H1 (cell line): ENCODE data around the gene SLC26A9. TPM values are rescaled to one million over a fixed set of nuclear protein-coding genes. Genes with fewer than 3 reads are reported as not detected.
"Not testable (repeated sequence)": the region's sequence is repeated elsewhere in the genome, so short reads cannot be mapped to it uniquely, and the experiment has no call there.

Source experiments
- CTCF ChIA-PET: fragments of 300-600 bp; sonication (Branson Sonifier 250); formaldehyde crosslinking; loops from one replicate; lab custom pipeline; 2021; ENCODE audit not compliant: partially characterized antibody; lab: Charles Lee
- POLR2A ChIA-PET: fragments of 300-600 bp; sonication (Branson Sonifier 250); formaldehyde crosslinking; loops from one replicate; lab custom pipeline; 2021; ENCODE audit warnings: inconsistent platforms; ENCODE audit not compliant: partially characterized antibody; lab: Charles Lee
- DNase-seq, 2 experiments: peaks; one replicate each; pipeline versions ENCODE4 v3.0.0 to v3.0.0-alpha.2; 2010 to 2022; ENCODE audit warnings: low spot score in 2 of 2, low read depth in 1 of 2, mixed read lengths in 1 of 2
- FAIRE-seq: peaks from 2 replicates; lab custom pipeline; 2011; peaks lifted over from hg19 to GRCh38; lab: Jason Lieb, UNC
- H2AFZ ChIP-seq: 2 replicates; pipeline ENCODE4 v1.8.1; 2012; ENCODE audit warnings: low read length, inconsistent platforms
- H2AK5ac ChIP-seq: 2 replicates; pipeline ENCODE4 v1.6.1; 2013; ENCODE audit warnings: low read depth, low read length
- H2BK120ac ChIP-seq: replicated peaks from 2 replicates; pipeline ENCODE3; 2013; ENCODE audit warnings: low read depth, low read length, inconsistent platforms
- H2BK12ac ChIP-seq: 2 replicates; pipeline ENCODE4 v1.6.1; 2013; ENCODE audit warnings: low read depth, low read length
- H2BK15ac ChIP-seq: 2 replicates; pipeline ENCODE4 v1.6.1; 2013; ENCODE audit warnings: low read length
- H2BK20ac ChIP-seq: 2 replicates; pipeline ENCODE4 v1.6.1; 2013; ENCODE audit warnings: low read length
- H2BK5ac ChIP-seq: 2 replicates; pipeline ENCODE4 v1.6.1; 2013; ENCODE audit warnings: low read depth, low read length
- H3K14ac ChIP-seq: 2 replicates; pipeline ENCODE4 v1.6.1; 2013; ENCODE audit warnings: inconsistent platforms; ENCODE audit not compliant: insufficient read length
- H3K18ac ChIP-seq: 2 replicates; pipeline ENCODE4 v1.6.1; 2013; ENCODE audit warnings: low read length; ENCODE audit errors: extremely low read depth
- H3K23ac ChIP-seq: 2 replicates; pipeline ENCODE4 v1.6.1; 2013; ENCODE audit warnings: inconsistent platforms; ENCODE audit not compliant: insufficient read length
- H3K23me2 ChIP-seq: 2 replicates; pipeline ENCODE4 v1.6.1; 2013; ENCODE audit warnings: low read depth, low read length
- H3K27ac ChIP-seq: 2 replicates; pipeline ENCODE4 v1.6.1; 2011; ENCODE audit warnings: low read depth, low read length, inconsistent platforms
- H3K27me3 ChIP-seq, 4 experiments: replicated peaks in 1 of 4; 1 replicate in 1 of 4; 2 replicates in 3 of 4; pipeline versions ENCODE4 v1.6.1 to v1.8.1; 2011 to 2013; ENCODE audit warnings: low read length in 3 of 4, mild to moderate bottlenecking in 3 of 4, inconsistent platforms in 2 of 4, mixed read lengths in 2 of 4, moderate library complexity in 1 of 4; ENCODE audit not compliant: control insufficient read depth in 3 of 4, insufficient read depth in 3 of 4; ENCODE audit errors: extremely low read depth in 1 of 4
- H3K36me3 ChIP-seq, 4 experiments: 2 replicates each; pipeline versions ENCODE4 v1.6.1 to v1.8.1; 2011 to 2013; ENCODE audit warnings: mild to moderate bottlenecking in 4 of 4, low read length in 3 of 4, moderate library complexity in 2 of 4, control low read depth in 1 of 4, inconsistent platforms in 1 of 4; ENCODE audit not compliant: insufficient read depth in 4 of 4, control insufficient read depth in 2 of 4
- H3K4ac ChIP-seq: replicated peaks from 2 replicates; pipeline ENCODE3; 2013; ENCODE audit warnings: low read length, low read depth, mixed read lengths, inconsistent platforms; ENCODE audit not compliant: insufficient read length
- H3K4me1 ChIP-seq, 4 experiments: replicated peaks in 1 of 4; 1 replicate in 1 of 4; 2 replicates in 3 of 4; pipeline versions ENCODE4 v1.6.1 to v1.8.1; 2011 to 2013; ENCODE audit warnings: low read length in 3 of 4, inconsistent platforms in 2 of 4, mixed read lengths in 1 of 4; ENCODE audit not compliant: insufficient read depth in 4 of 4, control insufficient read depth in 3 of 4
- H3K4me2 ChIP-seq, 2 experiments: 2 replicates each; pipeline versions ENCODE4 v1.6.1 to v1.8.1; 2011 to 2013; ENCODE audit warnings: low read depth in 2 of 2, low read length in 2 of 2, control low read depth in 1 of 2, inconsistent platforms in 1 of 2, mild to moderate bottlenecking in 1 of 2; ENCODE audit not compliant: insufficient read depth in 1 of 2
- H3K4me3 ChIP-seq, 4 experiments: fragments of 200-600, 300-600 bp in 1 of 4; sonication (generic), shearing (Covaris generic), sonication (Bioruptor Twin) in 1 of 4; 2 replicates each; pipeline versions ENCODE4 v1.5.1 to v1.8.1; 2011 to 2016; ENCODE audit warnings: low read length in 4 of 4, low read depth in 3 of 4, control low read depth in 2 of 4, inconsistent platforms in 2 of 4, mild to moderate bottlenecking in 2 of 4, mixed read lengths in 1 of 4, moderate library complexity in 1 of 4; ENCODE audit not compliant: insufficient read depth in 2 of 4; ENCODE audit errors: extremely low read depth in 1 of 4
- H3K56ac ChIP-seq: replicated peaks from 2 replicates; pipeline ENCODE3; 2013; ENCODE audit warnings: low read depth, mild to moderate bottlenecking, mixed read lengths, low read length, inconsistent platforms; ENCODE audit not compliant: insufficient read length
- H3K79me1 ChIP-seq: 2 replicates; pipeline ENCODE4 v1.6.1; 2013; ENCODE audit warnings: low read depth, low read length, control low read depth
- H3K79me2 ChIP-seq, 2 experiments: 2 replicates each; pipeline versions ENCODE4 v1.6.1 to v1.8.1; 2012 to 2013; ENCODE audit warnings: low read length in 2 of 2, mild to moderate bottlenecking in 2 of 2, inconsistent platforms in 1 of 2; ENCODE audit not compliant: insufficient read depth in 2 of 2, control insufficient read depth in 1 of 2
- H3K9ac ChIP-seq, 4 experiments: replicated peaks in 1 of 4; 1 replicate in 1 of 4; 2 replicates in 3 of 4; pipeline versions ENCODE4 v1.6.1 to v1.8.1; 2011 to 2013; ENCODE audit warnings: low read depth in 3 of 4, low read length in 3 of 4, control low read depth in 2 of 4, mild to moderate bottlenecking in 2 of 4, moderate library complexity in 2 of 4, inconsistent platforms in 1 of 4; ENCODE audit errors: extremely low read depth in 1 of 4
- H3K9me3 ChIP-seq, 2 experiments: 2 replicates each; pipeline versions ENCODE4 v1.6.1 to v1.8.1; 2012 to 2013; ENCODE audit warnings: mild to moderate bottlenecking in 2 of 2, moderate library complexity in 2 of 2, control low read depth in 1 of 2, inconsistent platforms in 1 of 2, low read depth in 1 of 2, low read length in 1 of 2, mixed read lengths in 1 of 2; ENCODE audit not compliant: insufficient read depth in 2 of 2
- H4K20me1 ChIP-seq, 2 experiments: replicated peaks in 1 of 2; 2 replicates each; pipeline versions ENCODE3 to v1.8.1; 2011 to 2013; ENCODE audit warnings: inconsistent platforms in 2 of 2, low read length in 2 of 2, mild to moderate bottlenecking in 1 of 2; ENCODE audit not compliant: insufficient read depth in 2 of 2, control insufficient read depth in 1 of 2
- H4K5ac ChIP-seq: 2 replicates; pipeline ENCODE4 v1.6.1; 2013; ENCODE audit warnings: low read length, low read depth, mixed read lengths, inconsistent platforms; ENCODE audit not compliant: insufficient read length
- H4K8ac ChIP-seq: 2 replicates; pipeline ENCODE4 v1.8.0; 2013; ENCODE audit warnings: mild to moderate bottlenecking, moderate library complexity, low read length, inconsistent platforms; ENCODE audit not compliant: insufficient read depth; ENCODE audit errors: extremely low read depth
- H4K91ac ChIP-seq: replicated peaks from 2 replicates; pipeline ENCODE3; 2013; ENCODE audit warnings: low read length, mixed read lengths, inconsistent platforms; ENCODE audit not compliant: insufficient read length
- TEAD4 ChIP-seq: IDR thresholded peaks from 2 replicates; pipeline ENCODE4 v1.6.1; 2012; ENCODE audit warnings: low read depth, low read length, inconsistent platforms, mixed read lengths
- whole genome bisulfite sequencing, 2 experiments: shearing (Covaris generic) in 1 of 2; methylation state at CpG; one replicate each; pipeline versions ENCODE4 v1.1.6 to v1.1.7; 2013 to 2015; ENCODE audit warnings: low lambda C conversion rate in 2 of 2, mixed read lengths in 2 of 2, inconsistent platforms in 1 of 2, low coverage in 1 of 2, missing lambda C conversion rate in 1 of 2; ENCODE audit not compliant: insufficient replicate concordance in 2 of 2, insufficient coverage in 1 of 2, insufficient read length in 1 of 2; ENCODE audit errors: extremely low coverage in 1 of 2, missing lambda C conversion rate in 1 of 2; 5-methylcytosine and 5-hydroxymethylcytosine counted together
- polyA plus RNA-seq, 7 experiments: library from polyadenylated mRNA; depleted of rRNA in 3 of 7; stranded (reverse) in 5 of 7; unstranded in 2 of 7; fragments of >200 nt in 5 of 7; fragments of 200-250 nt in 2 of 7; gene quantifications; 1 replicate in 5 of 7; 2 replicates in 1 of 7; 4 replicates in 1 of 7; pipeline versions ENCODE4 v1.2.1 to v1.2.3, GENCODE V29; 2011 to 2013; ENCODE audit warnings: missing spikeins in 2 of 7, mixed read lengths in 2 of 7
- total RNA-seq: library from RNA; stranded (reverse); fragmentation: NEBNext Ultra II Directional; extraction: Animal tissue kit (Norgen Biotek cat#: 25700); gene quantifications from 2 replicates; pipeline ENCODE4 v1.2.1, GENCODE V29; 2021

Gene SLC26A9
- total and polyA plus RNA-seq, 2 of the 8 experiments (the other 6 are each of a cell fraction or from before 2014, with no cell fraction given) = not detected

GRCh38 chr1:205889706-205890105 is 53.5 kb downstream of the SLC26A9 start:
- H3K9ac ChIP-seq, H4K91ac ChIP-seq, H2AK5ac ChIP-seq, H2BK15ac ChIP-seq, H3K4me1 ChIP-seq, CTCF ChIA-PET, H4K20me1 ChIP-seq, H2AFZ ChIP-seq, H3K36me3 ChIP-seq, H3K27me3 ChIP-seq, POLR2A ChIA-PET, H3K23ac ChIP-seq, DNase-seq, H3K9me3 ChIP-seq, H3K4ac ChIP-seq, H2BK5ac ChIP-seq, H2BK20ac ChIP-seq, H3K56ac ChIP-seq, H3K4me3 ChIP-seq, H3K18ac ChIP-seq, H4K8ac ChIP-seq, H2BK120ac ChIP-seq, H3K79me2 ChIP-seq, H3K14ac ChIP-seq, H3K79me1 ChIP-seq, H3K23me2 ChIP-seq, H4K5ac ChIP-seq, FAIRE-seq, H2BK12ac ChIP-seq, H3K27ac ChIP-seq, H3K4me2 ChIP-seq: not testable (repeated sequence)
- WGBS, 2 experiments = 78% methylated on average over 3 of the region's 3 CpGs; no CpG with 5 or more reads in 1 of the 2 experiments
- peak; percentile 22; the same call in 1 of the 2 replicates for TF ChIP-seq TEAD4

- H3K4me2 ChIP-seq, H3K79me2 ChIP-seq, H4K8ac ChIP-seq, DNase-seq, H4K20me1 ChIP-seq, H3K4me1 ChIP-seq, H2AFZ ChIP-seq, H3K27ac ChIP-seq, H3K14ac ChIP-seq, H4K5ac ChIP-seq, H2BK5ac ChIP-seq, H3K9ac ChIP-seq, FAIRE-seq, H2AK5ac ChIP-seq, H3K4ac ChIP-seq, H3K18ac ChIP-seq, H2BK20ac ChIP-seq, H3K79me1 ChIP-seq, H2BK120ac ChIP-seq, POLR2A ChIA-PET, H3K36me3 ChIP-seq, H3K4me3 ChIP-seq, H3K23me2 ChIP-seq, H2BK12ac ChIP-seq, H3K27me3 ChIP-seq, H3K9me3 ChIP-seq, H3K23ac ChIP-seq, H4K91ac ChIP-seq, H3K56ac ChIP-seq, H2BK15ac ChIP-seq: not testable (repeated sequence)
- CTCF ChIA-PET = interaction anchor here (1.3 kb wide), 1 partner anchor 19 kb away, joined by 3 read pairs; no protein-coding TSS in a partner anchor
- 81 to 93% methylated on average over 1 to 4 of the region's 4 CpGs for WGBS, 2 experiments
These were observed 54.2 kb downstream of the SLC26A9 start for GRCh38 chr1:205889006-205889405.
